Choroid plexus epithelial cell (primary cell): Measurements from ENCODE around the gene DPH3.

Source experiments
- DNase-seq: peaks from one replicate; pipeline ENCODE4 v3.0.0-alpha.2; 2010; ENCODE audit warnings: low read depth
- H3K4me3 ChIP-seq: 2 replicates; pipeline ENCODE4 v1.5.1; 2011; ENCODE audit warnings: low read depth, mild to moderate bottlenecking, control low read depth, low read length, moderate library complexity
- TF ChIP-seq, protein P1 (sequence below): conservative IDR thresholded peaks from 2 replicates; pipeline ENCODE4 v1.5.1; 2011; ENCODE audit warnings: low read depth, mild to moderate bottlenecking, control low read depth, inconsistent platforms, low read length, moderate library complexity

DPH3 gene

DNA sequence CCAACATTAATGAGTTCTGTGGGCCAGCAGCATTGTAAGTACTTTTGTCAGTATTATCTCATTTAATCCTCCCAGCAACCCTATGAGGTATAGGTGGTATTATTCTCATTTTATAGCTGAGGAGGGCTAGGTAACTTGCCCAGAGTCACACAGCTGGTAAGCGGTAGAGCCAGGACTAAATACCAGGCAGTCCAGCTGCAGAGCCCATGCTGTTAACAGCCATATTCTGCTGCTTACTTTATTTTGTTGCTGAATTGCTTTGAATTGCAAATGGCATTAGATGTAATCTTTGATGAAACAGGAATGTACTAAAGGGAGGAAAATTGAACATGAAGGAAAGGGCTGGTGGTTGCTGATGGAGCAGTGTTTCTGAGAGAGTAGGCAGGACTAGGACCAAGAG lies 19.9 kb upstream of the DPH3 start:
- TF ChIP-seq, protein P1, sequence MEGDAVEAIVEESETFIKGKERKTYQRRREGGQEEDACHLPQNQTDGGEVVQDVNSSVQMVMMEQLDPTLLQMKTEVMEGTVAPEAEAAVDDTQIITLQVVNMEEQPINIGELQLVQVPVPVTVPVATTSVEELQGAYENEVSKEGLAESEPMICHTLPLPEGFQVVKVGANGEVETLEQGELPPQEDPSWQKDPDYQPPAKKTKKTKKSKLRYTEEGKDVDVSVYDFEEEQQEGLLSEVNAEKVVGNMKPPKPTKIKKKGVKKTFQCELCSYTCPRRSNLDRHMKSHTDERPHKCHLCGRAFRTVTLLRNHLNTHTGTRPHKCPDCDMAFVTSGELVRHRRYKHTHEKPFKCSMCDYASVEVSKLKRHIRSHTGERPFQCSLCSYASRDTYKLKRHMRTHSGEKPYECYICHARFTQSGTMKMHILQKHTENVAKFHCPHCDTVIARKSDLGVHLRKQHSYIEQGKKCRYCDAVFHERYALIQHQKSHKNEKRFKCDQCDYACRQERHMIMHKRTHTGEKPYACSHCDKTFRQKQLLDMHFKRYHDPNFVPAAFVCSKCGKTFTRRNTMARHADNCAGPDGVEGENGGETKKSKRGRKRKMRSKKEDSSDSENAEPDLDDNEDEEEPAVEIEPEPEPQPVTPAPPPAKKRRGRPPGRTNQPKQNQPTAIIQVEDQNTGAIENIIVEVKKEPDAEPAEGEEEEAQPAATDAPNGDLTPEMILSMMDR, result no peak
- H3K4me3 ChIP-seq, result no peak overlapping the region
- DNase-seq, result no peak

DNA sequence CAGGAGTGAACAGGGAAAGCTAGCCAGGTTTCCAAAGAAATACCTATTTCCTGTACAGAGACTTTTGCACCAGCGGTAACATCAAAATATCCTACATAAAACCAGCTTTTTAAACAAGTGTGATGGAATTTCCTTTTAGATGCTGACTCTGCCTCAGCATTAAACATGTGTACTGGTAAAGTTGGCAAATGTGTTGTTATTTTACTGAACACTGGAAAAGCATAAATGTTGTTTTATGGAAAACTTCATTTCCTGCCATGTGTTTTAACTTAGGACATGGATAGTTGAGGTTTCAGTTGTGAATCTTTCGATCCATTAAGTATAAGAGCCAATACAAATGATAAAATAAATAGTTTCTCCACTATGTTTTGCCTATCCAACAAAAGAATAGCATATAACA lies 15.9 kb upstream of the DPH3 start:
- TF ChIP-seq, protein P1, result no peak
- no peak for DNase-seq
- no peak overlapping the region for H3K4me3 ChIP-seq

DNA sequence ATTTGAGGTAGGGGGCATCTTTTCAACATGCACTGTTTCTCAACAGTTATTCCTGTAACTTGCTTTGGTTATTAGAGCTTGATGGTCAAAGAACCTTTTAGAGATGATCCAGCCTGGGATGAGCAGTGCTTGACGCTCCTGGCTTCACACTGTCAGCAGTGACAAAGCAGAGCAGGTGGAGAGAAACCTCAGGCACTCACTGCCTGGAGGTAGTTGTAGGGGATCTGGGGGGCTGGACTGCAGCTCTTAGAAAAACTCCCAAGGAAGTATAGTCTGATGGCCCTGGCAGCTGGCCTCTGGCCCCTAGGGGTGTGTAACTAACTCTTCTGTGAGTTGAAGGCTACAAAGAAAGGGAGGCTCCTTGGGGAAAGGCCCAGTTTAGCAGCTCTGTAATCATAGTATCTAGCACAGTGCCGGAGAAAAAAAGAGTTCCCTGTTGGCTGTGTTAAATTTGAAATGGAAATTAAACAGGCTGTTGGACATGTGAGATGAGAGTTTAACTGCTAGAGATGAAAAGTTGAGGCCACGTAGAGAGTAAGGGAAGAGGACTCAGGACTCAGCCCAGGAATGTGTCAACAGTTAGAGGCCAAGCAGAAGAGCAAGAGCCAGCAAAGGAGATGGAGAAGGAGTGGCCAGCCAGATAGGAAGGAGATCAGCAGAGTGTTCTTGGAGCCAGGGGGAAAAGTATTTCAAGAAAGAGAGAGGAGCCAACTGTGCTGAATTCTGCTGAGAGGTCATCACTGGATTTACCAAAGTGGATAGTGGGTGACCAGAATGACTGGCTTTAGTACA lies 14.5 kb upstream of the DPH3 start:
- no peak overlapping the region for H3K4me3 ChIP-seq
- TF ChIP-seq, protein P1, result no peak
- no peak for DNase-seq

DNA sequence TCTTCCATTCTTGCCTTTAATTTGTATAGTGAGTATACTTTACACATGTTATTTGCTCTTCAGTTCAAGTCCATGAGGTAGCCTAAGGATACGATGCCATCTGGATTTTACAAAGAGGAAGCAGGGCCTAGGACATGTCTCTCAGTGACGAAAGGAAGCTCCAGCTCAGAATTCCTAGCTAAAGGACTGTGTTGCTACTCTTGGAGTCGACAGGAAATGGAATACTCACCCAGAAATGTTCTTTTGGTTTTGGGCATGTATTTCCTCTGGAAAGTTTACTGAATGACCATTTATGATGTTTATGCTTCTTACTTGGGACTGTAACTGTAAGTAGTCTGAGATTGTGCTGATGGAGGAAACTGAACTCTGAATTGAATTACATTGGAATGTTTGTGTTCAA lies 12.7 kb upstream of the DPH3 start:
- TF ChIP-seq, protein P1, result no peak
- no peak overlapping the region for H3K4me3 ChIP-seq
- no peak for DNase-seq

DNA sequence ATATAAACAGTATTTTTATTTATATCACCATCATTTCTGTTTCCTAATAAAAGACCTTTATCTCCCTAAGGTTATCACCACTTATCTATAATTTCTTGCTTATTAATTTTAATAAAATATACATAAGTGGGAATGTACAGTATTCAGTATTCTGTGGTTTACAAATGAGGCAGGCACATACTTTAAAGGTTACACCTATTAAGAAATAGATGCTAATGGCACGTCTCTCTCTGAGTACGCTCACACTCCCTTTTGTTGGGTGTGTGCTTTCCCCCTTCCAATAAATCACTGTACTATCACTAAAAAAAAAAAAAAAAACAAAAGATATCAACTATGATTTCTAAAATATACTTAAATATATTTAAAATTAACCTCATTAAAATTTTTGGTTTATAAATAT lies 9.1 kb upstream of the DPH3 start:
- TF ChIP-seq, protein P1, result no peak
- H3K4me3 ChIP-seq, result no peak overlapping the region
- DNase-seq, result no peak

DNA sequence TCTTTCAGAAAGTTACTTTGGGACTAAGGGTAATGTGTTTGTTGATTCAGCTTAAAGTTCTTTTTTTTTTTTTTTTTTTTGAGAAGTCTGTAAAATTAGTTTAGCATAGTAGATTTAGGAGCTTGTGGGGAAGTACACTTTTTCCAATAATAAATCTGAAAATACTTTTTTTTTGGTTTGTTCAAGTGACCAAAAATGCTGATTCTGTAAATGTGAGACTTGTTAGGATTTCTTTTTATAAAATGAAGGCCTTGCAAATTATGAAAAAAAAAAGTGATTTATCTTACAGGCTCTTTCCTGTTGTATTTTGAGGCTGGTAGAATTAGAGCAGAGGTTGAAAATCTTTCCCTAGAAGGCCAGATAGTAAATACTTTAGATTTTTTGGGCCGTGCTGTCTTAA lies 7.8 kb upstream of the DPH3 start:
- TF ChIP-seq, protein P1, result no peak
- DNase-seq, result no peak
- no peak overlapping the region for H3K4me3 ChIP-seq

DNA sequence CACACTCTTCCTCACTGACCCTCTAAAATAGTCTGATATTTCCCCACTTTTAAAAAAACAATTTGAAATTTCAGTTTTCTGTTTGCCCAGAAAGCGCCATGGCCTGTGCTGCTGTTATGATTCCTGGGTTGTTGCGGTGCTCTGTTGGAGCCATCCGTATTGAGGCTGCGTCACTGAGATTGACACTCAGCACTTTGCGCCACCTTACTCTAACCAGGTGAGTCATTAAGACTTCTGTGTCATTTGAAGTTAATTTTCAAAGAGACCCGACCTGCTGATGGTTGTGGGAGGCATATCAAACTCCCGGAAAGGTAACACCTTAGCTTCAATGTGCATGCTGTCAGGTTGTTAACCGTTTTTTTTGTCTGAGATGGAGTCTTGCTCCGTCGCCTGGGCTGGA lies 6.1 kb upstream of the DPH3 start:
- TF ChIP-seq, protein P1, result no peak
- no peak for DNase-seq
- no peak overlapping the region for H3K4me3 ChIP-seq
